GM18858 (cell line): Measurements from ENCODE around the gene CATSPER1.

ENCODE experiments used
- ATAC-seq: cut with Tn5 transposase; IDR thresholded peaks from one replicate; pipeline ENCODE4 v1.9.1; 2021; ENCODE audit not compliant: unreplicated experiment

The CATSPER1 gene

GRCh38 chr11:66026017-66026529 lies at the start of gene CATSPER1:
TSS of gene CATSPER1 (minus strand) at chr11:66026479. CDS start at chr11:66026379, 100 bp downstream.
- no peak for ATAC-seq

- ATAC-seq: no peak
Observed at GRCh38 chr11:66075273-66075672, 49.0 kb upstream of the CATSPER1 start.

- ATAC-seq: no peak
Observed at GRCh38 chr11:66073669-66074068, 47.4 kb upstream of the CATSPER1 start.

GRCh38 chr11:66072518-66072917 lies 46.2 kb upstream of the CATSPER1 start:
- ATAC-seq: no peak

- ATAC-seq: no peak
Observed at GRCh38 chr11:66072081-66072480, 45.8 kb upstream of the CATSPER1 start.

GRCh38 chr11:66071381-66071801 lies 45.1 kb upstream of the CATSPER1 start:
- ATAC-seq: no peak

- ATAC-seq: no peak
Observed at GRCh38 chr11:66070604-66071380, 44.5 kb upstream of the CATSPER1 start.

GRCh38 chr11:66069715-66070603 lies 43.7 kb upstream of the CATSPER1 start, which contains the start of gene PACS1:
TSS of gene PACS1 (plus strand) at chr11:66070272. CDS start at chr11:66070487, 215 bp downstream.
- ATAC-seq: no peak

GRCh38 chr11:66068923-66069714 lies 42.8 kb upstream of the CATSPER1 start:
- no peak for ATAC-seq

- ATAC-seq: no peak
Observed at GRCh38 chr11:66068154-66068821, 42.0 kb upstream of the CATSPER1 start.

- ATAC-seq: no peak
Observed at GRCh38 chr11:66067640-66068039, 41.4 kb upstream of the CATSPER1 start.

- ATAC-seq: no peak
Observed at GRCh38 chr11:66066751-66067150, 40.5 kb upstream of the CATSPER1 start.

- no peak for ATAC-seq
Observed at GRCh38 chr11:66064571-66064970, 38.3 kb upstream of the CATSPER1 start.

GRCh38 chr11:66063900-66064299 lies 37.6 kb upstream of the CATSPER1 start:
- no peak for ATAC-seq

- no peak for ATAC-seq
Observed at GRCh38 chr11:66062408-66062807, 36.1 kb upstream of the CATSPER1 start.

- ATAC-seq: no peak
Observed at GRCh38 chr11:66061268-66061667, 35.0 kb upstream of the CATSPER1 start.

GRCh38 chr11:66059966-66060680 lies 33.8 kb upstream of the CATSPER1 start:
- ATAC-seq: no peak

- ATAC-seq: no peak
Observed at GRCh38 chr11:66056501-66056900, 30.2 kb upstream of the CATSPER1 start.

GRCh38 chr11:66055021-66055420 lies 28.7 kb upstream of the CATSPER1 start:
- ATAC-seq: no peak

GRCh38 chr11:66052664-66052982 lies 26.3 kb upstream of the CATSPER1 start:
- ATAC-seq: peak; percentile 3
